Fibroblast of pulmonary artery (primary cell): ENCODE results near the gene ITGAL.

Experiments
- DNase-seq: peaks from one replicate; pipeline ENCODE4 v3.0.0-alpha.2; 2010; ENCODE audit warnings: low read depth
- H3K4me3 ChIP-seq: replicated peaks from 2 replicates; pipeline ENCODE4 v1.5.1; 2011; ENCODE audit warnings: low read depth, mild to moderate bottlenecking, control low read depth, low read length, moderate library complexity
- TF ChIP-seq, protein P1 (sequence below): IDR thresholded peaks from 2 replicates; pipeline ENCODE4 v1.5.1; 2011; ENCODE audit warnings: mild to moderate bottlenecking, control low read depth, low read length, inconsistent platforms; ENCODE audit errors: missing control alignments

Gene ITGAL

DNA sequence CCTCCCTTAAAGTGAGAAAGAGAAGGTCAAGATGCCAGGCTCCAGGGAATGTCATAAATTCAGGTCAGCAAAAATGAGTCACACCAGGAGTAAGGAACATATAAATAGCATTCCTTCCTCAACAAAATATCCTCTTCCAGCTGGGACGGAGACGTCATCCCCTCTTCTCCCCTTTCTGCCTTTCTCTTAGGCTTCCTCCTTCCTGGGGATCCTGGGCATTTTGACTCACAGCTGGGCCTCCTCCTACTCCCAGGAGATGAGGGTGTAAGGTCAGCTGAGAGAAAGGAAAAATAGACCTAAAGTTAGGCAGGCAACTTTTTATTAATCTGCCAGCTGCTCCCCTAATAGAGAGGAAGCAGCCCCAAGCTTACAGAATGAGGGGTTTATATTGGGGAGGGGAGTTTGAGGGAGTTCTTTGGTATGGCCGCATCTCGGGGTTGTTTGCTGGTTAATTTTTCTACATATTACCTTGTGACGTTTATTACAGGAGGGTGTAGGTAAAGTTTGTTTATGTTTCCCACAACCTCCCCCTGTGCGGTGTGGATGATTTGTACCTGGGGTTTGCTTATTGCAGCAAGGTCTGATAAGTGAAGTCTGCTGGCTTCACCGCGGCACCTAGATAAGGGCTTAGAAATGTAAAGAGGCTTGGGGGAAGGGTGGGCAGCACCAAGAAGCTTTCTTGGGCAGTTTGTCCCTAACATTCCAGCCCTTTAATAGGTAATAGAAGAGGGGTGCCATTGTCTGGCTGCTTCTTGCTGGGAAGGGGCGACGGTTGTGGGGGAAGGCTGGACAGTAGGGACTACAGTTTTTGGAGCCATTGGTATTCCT lies 69.2 kb downstream of the ITGAL start:
- TF ChIP-seq, protein P1, sequence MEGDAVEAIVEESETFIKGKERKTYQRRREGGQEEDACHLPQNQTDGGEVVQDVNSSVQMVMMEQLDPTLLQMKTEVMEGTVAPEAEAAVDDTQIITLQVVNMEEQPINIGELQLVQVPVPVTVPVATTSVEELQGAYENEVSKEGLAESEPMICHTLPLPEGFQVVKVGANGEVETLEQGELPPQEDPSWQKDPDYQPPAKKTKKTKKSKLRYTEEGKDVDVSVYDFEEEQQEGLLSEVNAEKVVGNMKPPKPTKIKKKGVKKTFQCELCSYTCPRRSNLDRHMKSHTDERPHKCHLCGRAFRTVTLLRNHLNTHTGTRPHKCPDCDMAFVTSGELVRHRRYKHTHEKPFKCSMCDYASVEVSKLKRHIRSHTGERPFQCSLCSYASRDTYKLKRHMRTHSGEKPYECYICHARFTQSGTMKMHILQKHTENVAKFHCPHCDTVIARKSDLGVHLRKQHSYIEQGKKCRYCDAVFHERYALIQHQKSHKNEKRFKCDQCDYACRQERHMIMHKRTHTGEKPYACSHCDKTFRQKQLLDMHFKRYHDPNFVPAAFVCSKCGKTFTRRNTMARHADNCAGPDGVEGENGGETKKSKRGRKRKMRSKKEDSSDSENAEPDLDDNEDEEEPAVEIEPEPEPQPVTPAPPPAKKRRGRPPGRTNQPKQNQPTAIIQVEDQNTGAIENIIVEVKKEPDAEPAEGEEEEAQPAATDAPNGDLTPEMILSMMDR = no peak
- no peak overlapping the region for H3K4me3 ChIP-seq
- peak; percentile 80 for DNase-seq

DNA sequence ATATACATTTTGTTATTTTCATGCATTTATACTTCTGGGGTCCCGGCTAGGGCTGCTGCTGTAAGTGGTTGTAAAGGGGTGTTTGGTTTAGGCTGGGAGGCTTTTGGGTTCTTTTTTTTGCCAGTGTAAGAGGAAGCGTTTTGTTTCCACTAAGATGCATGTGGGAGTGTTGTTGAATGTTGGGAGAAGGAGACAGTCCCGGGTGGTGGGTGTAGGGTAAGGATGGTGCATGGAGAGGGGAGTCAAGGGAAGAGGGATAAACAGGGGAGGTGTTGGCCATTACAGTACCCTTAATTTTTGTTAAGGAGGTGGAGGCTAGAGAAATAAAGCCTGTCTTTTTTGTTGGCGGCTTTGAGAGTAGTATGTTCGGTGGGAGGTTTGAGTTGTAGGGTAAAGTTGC lies 70.5 kb downstream of the ITGAL start:
- TF ChIP-seq, protein P1 = no peak
- no peak overlapping the region for H3K4me3 ChIP-seq
- no peak for DNase-seq

DNA sequence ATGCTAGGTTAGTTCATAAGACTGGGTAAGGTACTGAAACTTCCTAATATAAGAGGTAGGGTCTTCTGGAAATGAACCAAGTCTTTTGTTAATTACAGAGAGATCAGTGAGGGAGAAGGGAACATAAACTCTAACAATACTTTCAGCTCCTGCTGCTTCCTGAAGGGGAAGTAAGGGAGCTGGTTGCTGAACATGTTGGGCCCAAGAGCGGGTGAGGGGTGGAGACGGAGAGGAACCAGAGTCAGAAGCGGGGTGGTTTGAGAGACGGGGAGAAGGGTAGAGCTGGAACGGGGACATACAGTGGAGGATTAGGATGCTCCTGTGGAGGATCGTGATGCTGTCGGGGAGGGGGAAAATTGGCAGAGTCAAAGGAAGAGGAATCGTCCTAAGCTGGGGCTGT lies 73.6 kb downstream of the ITGAL start:
- DNase-seq = no peak
- H3K4me3 ChIP-seq = no peak overlapping the region
- TF ChIP-seq, protein P1 = no peak

- no peak overlapping the region for H3K4me3 ChIP-seq
- TF ChIP-seq, protein P1 = no peak
- no peak for DNase-seq
Observed at GRCh38 chr16:30548416-30549253, 76.1 kb downstream of the ITGAL start.

- TF ChIP-seq, protein P1 = no peak
- DNase-seq = no peak
- H3K4me3 ChIP-seq = no peak overlapping the region
Observed at GRCh38 chr16:30551781-30552180, 79.2 kb downstream of the ITGAL start.

- no peak overlapping the region for H3K4me3 ChIP-seq
- no peak for DNase-seq
Observed at GRCh38 chr16:30552956-30553355, 80.4 kb downstream of the ITGAL start.

More at GRCh38 chr16:30552956-30553355, 80.4 kb downstream of the ITGAL start:
- TF ChIP-seq, protein P1 = no peak
